Neural progenitor cell (in vitro differentiated cells): ENCODE results near the gene ZSWIM6. TPM values are rescaled to one million over a fixed set of nuclear protein-coding genes. Genes with fewer than 3 reads are reported as not detected.
"Not testable (repeated sequence)": the region's sequence is repeated elsewhere in the genome, so short reads cannot be mapped to it uniquely, and the experiment has no call there.

Experiments used
- DNase-seq: peaks from one replicate; pipeline ENCODE4 v3.0.0-alpha.2; 2016; ENCODE audit warnings: low spot score
- H2AFZ ChIP-seq: fragments of 200-600 bp; sonication (generic); replicated peaks from 2 replicates; pipeline ENCODE4 v1.6.1; 2016; ENCODE audit warnings: antibody characterized with exemption
- H3F3A ChIP-seq: fragments of 200-600 bp; sonication (generic); 2 replicates; pipeline ENCODE4 v1.6.1; 2016; ENCODE audit warnings: antibody characterized with exemption, low read depth
- H3K27ac ChIP-seq: fragments of 200-600 bp; sonication (generic); 2 replicates; pipeline ENCODE4 v1.5.1; 2016; ENCODE audit warnings: mild to moderate bottlenecking
- H3K27me3 ChIP-seq: fragments of 200-600 bp; sonication (generic); 2 replicates; pipeline ENCODE4 v1.6.1; 2016; ENCODE audit warnings: mild to moderate bottlenecking, moderate library complexity
- H3K36me3 ChIP-seq: fragments of 200-600 bp; sonication (generic); 2 replicates; pipeline ENCODE4 v1.5.1; 2016
- H3K4me1 ChIP-seq: fragments of 200-600 bp; sonication (generic); 2 replicates; pipeline ENCODE4 v1.6.1; 2016; ENCODE audit warnings: mixed run types
- H3K4me2 ChIP-seq: fragments of 200-600 bp; sonication (generic); 2 replicates; pipeline ENCODE4 v1.6.1; 2016
- H3K4me3 ChIP-seq: fragments of 200-600 bp; sonication (generic); 2 replicates; pipeline ENCODE4 v1.5.1; 2016
- H3K79me2 ChIP-seq: fragments of 200-600 bp; sonication (generic); 2 replicates; pipeline ENCODE4 v1.6.1; 2016; ENCODE audit warnings: low read depth
- H3K9ac ChIP-seq: fragments of 200-600 bp; sonication (generic); 2 replicates; pipeline ENCODE4 v1.6.1; 2016
- H3K9me3 ChIP-seq: fragments of 200-600 bp; sonication (generic); 2 replicates; pipeline ENCODE4 v1.5.1; 2016; ENCODE audit warnings: low read depth
- H4K20me1 ChIP-seq: fragments of 200-600 bp; sonication (generic); 2 replicates; pipeline ENCODE4 v1.6.1; 2016; ENCODE audit warnings: low read depth
- H3K27ac Mint-ChIP-seq: 3 replicates; pipeline ENCODE4 v1.8.0; 2021; ENCODE audit warnings: mixed read lengths
- H3K27me3 Mint-ChIP-seq: 2 replicates; pipeline ENCODE4 v1.8.0; 2022; ENCODE audit warnings: low read depth, mild to moderate bottlenecking, inconsistent platforms, moderate library complexity, mixed read lengths; ENCODE audit not compliant: insufficient read depth
- H3K36me3 Mint-ChIP-seq: 3 replicates; pipeline ENCODE4 v1.8.0; 2021; ENCODE audit warnings: mixed read lengths
- H3K4me1 Mint-ChIP-seq: 3 replicates; pipeline ENCODE4 v1.8.0; 2021; ENCODE audit warnings: mixed read lengths
- H3K4me3 Mint-ChIP-seq: 3 replicates; pipeline ENCODE4 v1.8.0; 2021; ENCODE audit warnings: mild to moderate bottlenecking, moderate library complexity, mixed read lengths
- H3K9me3 Mint-ChIP-seq: 3 replicates; pipeline ENCODE4 v1.8.0; 2020; ENCODE audit warnings: mixed read lengths
- CTCF ChIP-seq: fragments of 200-600 bp; sonication (generic); IDR thresholded peaks from 2 replicates; pipeline ENCODE4 v1.5.1; 2017; ENCODE audit warnings: antibody characterized with exemption, mild to moderate bottlenecking
- EZH2 ChIP-seq: fragments of 200-600 bp; sonication (generic); IDR thresholded peaks from 2 replicates; pipeline ENCODE4 v1.6.1; 2017; ENCODE audit warnings: antibody characterized with exemption, mild to moderate bottlenecking, moderate library complexity
- EZH2phosphoT487 ChIP-seq: fragments of 200-600 bp; sonication (generic); IDR thresholded peaks from 2 replicates; pipeline ENCODE4 v1.6.1; 2017; ENCODE audit warnings: antibody characterized with exemption
- total RNA-seq: library from RNA; depleted of rRNA; stranded (reverse); fragments of >200 nt; gene quantifications from 2 replicates; pipeline ENCODE4 v1.2.3, GENCODE V29; 2015; ENCODE audit warnings: low replicate concordance

The ZSWIM6 gene
- total RNA-seq, 1 donor from 2014 or later: 32.2 TPM

GRCh38 chr5:61405511-61406295, 73.6 kb downstream of the ZSWIM6 start:
- no peak for DNase-seq
- no peak for TF ChIP-seq EZH2
- TF ChIP-seq CTCF: no peak
- no peak for TF ChIP-seq EZH2phosphoT487
- Histone ChIP-seq H2AFZ (no peak overlapping the region), H3K9ac (no peak overlapping the region), H3K27me3 (no peaks in the 10 kb centered on the region), H3K4me1 (peaks cover 55% of the 10 kb centered on the region), H3K36me3 (no peaks in the 10 kb centered on the region), H3K9me3 (no peaks in the 10 kb centered on the region), H3K4me3 (no peak overlapping the region), H4K20me1 (peaks cover 94% of the 10 kb centered on the region), H3K4me2 (no peak overlapping the region), H3F3A (peaks cover 23% of the 10 kb centered on the region), H3K27ac (no peak overlapping the region), H3K79me2 (peaks cover 96% of the 10 kb centered on the region)
- no peaks in the 10 kb centered on the region for H3K9me3 Mint-ChIP-seq
- no peak overlapping the region for H3K4me3 Mint-ChIP-seq
- peaks cover 54% of the 10 kb centered on the region for H3K4me1 Mint-ChIP-seq
- no peak overlapping the region for H3K27ac Mint-ChIP-seq
- H3K36me3 Mint-ChIP-seq: peaks cover 9% of the 10 kb centered on the region
- H3K27me3 Mint-ChIP-seq: peaks cover 3% of the 10 kb centered on the region

- H3K27ac Mint-ChIP-seq, DNase-seq, H3K4me3 Mint-ChIP-seq, H3K27me3 ChIP-seq, H3K4me2 ChIP-seq, H3K9me3 ChIP-seq, H3K9me3 Mint-ChIP-seq, H3K27ac ChIP-seq, H3K9ac ChIP-seq, H3K4me3 ChIP-seq, H3K36me3 ChIP-seq, H2AFZ ChIP-seq, H3K27me3 Mint-ChIP-seq: not testable (repeated sequence)
- H3K4me1 Mint-ChIP-seq: peaks cover 56% of the 10 kb centered on the region
- peaks cover 23% of the 10 kb centered on the region for H3F3A ChIP-seq
- peaks cover 94% of the 10 kb centered on the region for H4K20me1 ChIP-seq
- H3K4me1 ChIP-seq: peaks cover 55% of the 10 kb centered on the region
- H3K36me3 Mint-ChIP-seq: peaks cover 13% of the 10 kb centered on the region
- H3K79me2 ChIP-seq: peaks cover 96% of the 10 kb centered on the region
These were observed 74.4 kb downstream of the ZSWIM6 start for GRCh38 chr5:61406497-61406896.

- Histone ChIP-seq H3K4me1 (peaks cover 46% of the 10 kb centered on the region), H3K27me3 (no peaks in the 10 kb centered on the region), H3K27ac (no peak overlapping the region), H3K4me2 (peak overlapping the region; percentile 80), H3K36me3 (no peaks in the 10 kb centered on the region), H3F3A (peaks cover 23% of the 10 kb centered on the region), H3K9ac (no peak overlapping the region), H4K20me1 (peaks cover 94% of the 10 kb centered on the region), H3K79me2 (peaks cover 96% of the 10 kb centered on the region), H3K9me3 (no peaks in the 10 kb centered on the region), H2AFZ (no peak overlapping the region), H3K4me3 (peak overlapping the region; percentile 45)
- Mint-ChIP-seq H3K36me3 (peaks cover 19% of the 10 kb centered on the region), H3K27me3 (peaks cover 3% of the 10 kb centered on the region), H3K27ac (no peak overlapping the region), H3K4me1 (peaks cover 54% of the 10 kb centered on the region), H3K9me3 (peaks cover 5% of the 10 kb centered on the region), H3K4me3 (peak overlapping the region; percentile 77)
- no peak for TF ChIP-seq EZH2phosphoT487
- no peak for TF ChIP-seq EZH2
- no peak for TF ChIP-seq CTCF
- no peak for DNase-seq
These were observed 75.7 kb downstream of the ZSWIM6 start for GRCh38 chr5:61407706-61408270.
